Measurements from ENCODE around the gene LBR.
A peak's percentile ranks its signal among the peaks of the same experiment; 100 is the strongest.

The LBR gene

GRCh38 chr1:225471453-225472301 is 43.8 kb upstream of the LBR start:
- H3K4me3 ChIP-seq (replicated peaks; ENCODE audit: low read depth, low read length), result no peak overlapping the region
- TF ChIP-seq, protein P1, sequence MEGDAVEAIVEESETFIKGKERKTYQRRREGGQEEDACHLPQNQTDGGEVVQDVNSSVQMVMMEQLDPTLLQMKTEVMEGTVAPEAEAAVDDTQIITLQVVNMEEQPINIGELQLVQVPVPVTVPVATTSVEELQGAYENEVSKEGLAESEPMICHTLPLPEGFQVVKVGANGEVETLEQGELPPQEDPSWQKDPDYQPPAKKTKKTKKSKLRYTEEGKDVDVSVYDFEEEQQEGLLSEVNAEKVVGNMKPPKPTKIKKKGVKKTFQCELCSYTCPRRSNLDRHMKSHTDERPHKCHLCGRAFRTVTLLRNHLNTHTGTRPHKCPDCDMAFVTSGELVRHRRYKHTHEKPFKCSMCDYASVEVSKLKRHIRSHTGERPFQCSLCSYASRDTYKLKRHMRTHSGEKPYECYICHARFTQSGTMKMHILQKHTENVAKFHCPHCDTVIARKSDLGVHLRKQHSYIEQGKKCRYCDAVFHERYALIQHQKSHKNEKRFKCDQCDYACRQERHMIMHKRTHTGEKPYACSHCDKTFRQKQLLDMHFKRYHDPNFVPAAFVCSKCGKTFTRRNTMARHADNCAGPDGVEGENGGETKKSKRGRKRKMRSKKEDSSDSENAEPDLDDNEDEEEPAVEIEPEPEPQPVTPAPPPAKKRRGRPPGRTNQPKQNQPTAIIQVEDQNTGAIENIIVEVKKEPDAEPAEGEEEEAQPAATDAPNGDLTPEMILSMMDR (IDR thresholded peaks at IDR 0.05; ENCODE audit: low read length, missing control alignments), result no peak
- DNase-seq (ENCODE audit: low read depth), result no peak

- TF ChIP-seq, protein P1 (IDR thresholded peaks at IDR 0.05; ENCODE audit: low read length, missing control alignments), result no peak
- H3K4me3 ChIP-seq (replicated peaks; ENCODE audit: low read depth, low read length), result no peak overlapping the region
- DNase-seq (ENCODE audit: low read depth), result no peak
Observed at GRCh38 chr1:225471109-225471452, 43.2 kb upstream of the LBR start.

- TF ChIP-seq, protein P1 (IDR thresholded peaks at IDR 0.05; ENCODE audit: low read length, missing control alignments), result no peak
- no peak overlapping the region for H3K4me3 ChIP-seq (replicated peaks; ENCODE audit: low read depth, low read length)
- no peak for DNase-seq (ENCODE audit: low read depth)
Observed at GRCh38 chr1:225470211-225471108, 42.6 kb upstream of the LBR start.

DNA sequence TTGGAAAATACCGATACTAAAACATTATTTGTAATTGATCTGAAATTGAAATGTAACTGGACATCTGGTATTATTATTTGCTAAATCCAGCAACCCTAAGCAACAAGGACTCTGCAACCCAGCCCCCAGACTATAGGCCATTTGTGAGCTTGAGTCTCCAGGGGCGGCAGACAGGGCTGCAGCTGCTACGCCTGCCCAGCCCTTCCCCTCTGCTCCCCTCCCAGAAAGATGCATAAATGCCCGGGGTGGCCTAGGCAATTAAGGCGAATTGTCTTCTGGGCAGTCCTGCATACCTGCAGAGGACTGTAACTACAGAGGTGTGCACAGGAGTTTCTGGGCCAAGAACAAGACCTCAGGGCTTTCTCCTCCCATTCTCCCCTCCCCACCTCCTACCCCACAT is 41.2 kb upstream of the LBR start:
- DNase-seq (ENCODE audit: low read depth), result no peak
- no peak overlapping the region for H3K4me3 ChIP-seq (replicated peaks; ENCODE audit: low read depth, low read length)
- TF ChIP-seq, protein P1 (IDR thresholded peaks at IDR 0.05; ENCODE audit: low read length, missing control alignments), result no peak

- TF ChIP-seq, protein P1 (IDR thresholded peaks at IDR 0.05; ENCODE audit: low read length, missing control alignments), result no peak
- DNase-seq (ENCODE audit: low read depth), result no peak
- H3K4me3 ChIP-seq (replicated peaks; ENCODE audit: low read depth, low read length), result no peak overlapping the region
Observed at GRCh38 chr1:225468270-225469020, 40.6 kb upstream of the LBR start.

DNA sequence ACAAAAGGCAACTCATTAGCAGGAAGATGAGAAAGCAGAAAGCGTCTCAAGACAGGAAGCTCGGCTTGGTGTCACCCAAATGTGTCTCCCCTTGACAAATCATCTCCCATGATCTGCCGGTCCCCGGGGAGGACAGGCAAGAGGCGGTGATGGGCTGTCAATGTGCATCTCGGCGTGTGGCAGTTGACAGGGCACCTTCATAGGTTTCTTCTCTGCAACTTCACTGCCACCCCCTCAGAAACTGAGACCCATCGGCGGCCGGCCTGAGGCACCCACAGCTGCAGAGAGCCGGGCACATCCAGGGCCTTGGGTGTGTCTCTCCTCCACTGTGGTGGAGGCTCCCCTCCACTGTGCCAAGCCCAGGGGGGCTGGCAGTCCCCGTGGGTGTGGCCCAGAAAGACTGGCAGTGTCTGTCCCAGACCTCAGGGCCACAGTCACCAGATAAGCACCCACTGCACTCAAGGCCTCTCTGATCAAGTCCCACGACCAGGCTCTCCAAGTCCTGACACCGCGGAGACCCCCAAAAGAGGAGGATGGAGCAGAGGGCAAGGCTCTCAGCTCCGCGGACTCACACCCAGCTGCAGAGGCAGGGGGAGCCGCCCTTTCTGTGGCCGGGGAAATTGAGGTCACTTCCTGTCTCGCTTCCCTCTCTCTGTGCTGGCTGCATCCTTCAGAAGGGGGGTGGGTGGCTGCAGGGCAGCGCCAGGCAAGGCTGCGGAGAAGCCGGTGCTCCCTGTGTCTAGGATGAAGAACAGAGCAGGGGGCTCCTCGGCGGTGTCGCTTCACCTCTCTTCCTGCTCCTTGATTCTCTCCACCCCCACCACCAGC is 39.6 kb upstream of the LBR start:
- TF ChIP-seq, protein P1 (IDR thresholded peaks at IDR 0.05; ENCODE audit: low read length, missing control alignments), result no peak
- no peak overlapping the region for H3K4me3 ChIP-seq (replicated peaks; ENCODE audit: low read depth, low read length)
- DNase-seq (ENCODE audit: low read depth), result peak; percentile 33

Measured in fibroblast of pulmonary artery (primary cell).